ENCODE measurements around the gene IMPA2.

DNA sequence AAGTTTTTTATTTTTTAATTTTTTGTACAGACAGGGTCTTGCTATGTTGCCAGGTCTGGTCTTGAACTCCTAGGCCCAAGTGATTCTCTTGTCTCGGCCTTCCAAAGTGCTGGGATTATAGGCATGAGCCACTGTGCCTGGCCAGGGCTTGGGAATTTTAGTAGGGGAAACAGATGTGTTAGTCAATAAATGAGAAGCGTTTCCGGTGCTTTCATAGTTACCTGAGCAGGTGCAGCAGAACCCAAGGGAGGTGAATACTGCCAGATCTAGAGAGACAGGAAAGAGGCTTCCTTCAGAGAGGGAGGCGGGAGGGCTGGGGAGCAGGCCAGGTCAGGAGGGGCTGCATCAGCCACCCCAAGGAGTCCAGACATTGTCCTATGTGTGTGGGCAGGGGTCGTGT, 30.5 kb upstream of the IMPA2 start:
- TF ChIP-seq, protein P1, sequence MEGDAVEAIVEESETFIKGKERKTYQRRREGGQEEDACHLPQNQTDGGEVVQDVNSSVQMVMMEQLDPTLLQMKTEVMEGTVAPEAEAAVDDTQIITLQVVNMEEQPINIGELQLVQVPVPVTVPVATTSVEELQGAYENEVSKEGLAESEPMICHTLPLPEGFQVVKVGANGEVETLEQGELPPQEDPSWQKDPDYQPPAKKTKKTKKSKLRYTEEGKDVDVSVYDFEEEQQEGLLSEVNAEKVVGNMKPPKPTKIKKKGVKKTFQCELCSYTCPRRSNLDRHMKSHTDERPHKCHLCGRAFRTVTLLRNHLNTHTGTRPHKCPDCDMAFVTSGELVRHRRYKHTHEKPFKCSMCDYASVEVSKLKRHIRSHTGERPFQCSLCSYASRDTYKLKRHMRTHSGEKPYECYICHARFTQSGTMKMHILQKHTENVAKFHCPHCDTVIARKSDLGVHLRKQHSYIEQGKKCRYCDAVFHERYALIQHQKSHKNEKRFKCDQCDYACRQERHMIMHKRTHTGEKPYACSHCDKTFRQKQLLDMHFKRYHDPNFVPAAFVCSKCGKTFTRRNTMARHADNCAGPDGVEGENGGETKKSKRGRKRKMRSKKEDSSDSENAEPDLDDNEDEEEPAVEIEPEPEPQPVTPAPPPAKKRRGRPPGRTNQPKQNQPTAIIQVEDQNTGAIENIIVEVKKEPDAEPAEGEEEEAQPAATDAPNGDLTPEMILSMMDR (conservative IDR thresholded peaks at IDR 0.05 in 1 of 2, IDR thresholded peaks at IDR 0.05 in 1 of 2; ENCODE audit: extremely low read depth in 1 of 2, insufficient read depth in 1 of 2, low read depth in 1 of 2, low read length in 2 of 2), result no peak
- no peak for TF ChIP-seq EZH2 (IDR thresholded peaks at IDR 0.05; ENCODE audit: borderline replicate concordance, low read length)
